Measurements from ENCODE around the gene KCTD5.

Gene KCTD5

DNA sequence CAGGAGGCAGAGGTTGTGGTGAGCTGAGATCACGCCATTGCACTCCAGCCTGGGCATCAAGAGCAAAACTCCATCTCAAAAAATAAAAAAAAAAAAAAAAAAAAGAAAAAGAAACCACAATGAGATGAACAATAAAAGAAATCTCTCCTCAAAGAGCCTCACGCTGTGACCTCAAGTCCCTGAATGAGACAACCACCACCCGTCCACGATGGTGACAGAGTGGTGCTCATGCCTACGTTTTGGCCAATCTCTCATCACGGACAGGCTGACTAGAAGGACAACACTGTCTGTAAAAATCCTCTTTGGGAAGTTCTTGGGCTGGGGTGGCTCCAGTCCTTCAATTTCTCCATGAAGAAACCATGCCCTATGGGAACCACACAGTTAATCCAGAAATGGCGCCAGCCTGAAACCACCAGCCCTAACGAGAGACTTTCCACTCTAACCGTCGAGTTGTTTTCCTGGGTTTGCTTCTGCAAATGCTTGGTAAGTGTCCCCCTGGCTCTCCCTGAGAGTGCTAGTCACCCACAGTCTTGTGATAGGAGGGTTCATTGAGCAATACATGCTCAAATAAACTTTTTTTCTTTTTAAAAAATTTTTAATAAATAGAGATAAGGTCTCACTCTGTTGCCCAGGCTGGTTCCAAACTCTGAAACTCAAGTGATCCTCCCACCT lies 52.7 kb downstream of the KCTD5 start:
- DNase-seq, result peak; percentile 30 to 67

- DNase-seq, result no peak
Measured at GRCh38 chr16:2736476-2737237, 54.3 kb downstream of the KCTD5 start.

DNA sequence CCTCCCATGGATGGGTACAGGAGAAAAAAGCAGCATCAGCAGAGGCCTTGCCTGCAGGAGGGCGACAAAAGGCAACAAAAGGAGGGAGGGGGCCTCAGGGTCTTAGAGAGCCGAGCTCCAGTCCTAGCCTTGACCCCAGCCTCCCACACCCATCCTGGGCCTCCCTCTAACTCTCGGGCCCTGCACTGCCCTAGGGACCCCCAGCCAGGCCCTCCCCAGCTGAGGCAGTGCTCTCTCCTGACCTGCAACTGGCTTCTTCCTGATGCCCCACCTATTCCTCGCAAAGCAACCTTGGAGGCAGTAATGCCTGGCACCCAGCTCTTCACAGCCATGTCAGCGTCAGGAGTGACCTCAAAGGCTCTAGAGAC lies 54.9 kb downstream of the KCTD5 start:
- DNase-seq, result no peak

GRCh38 chr16:2737895-2738418 lies 55.6 kb downstream of the KCTD5 start:
- DNase-seq, result no peak

GRCh38 chr16:2738615-2739014 lies 56.3 kb downstream of the KCTD5 start:
- no peak for DNase-seq

- DNase-seq, result no peak
Measured at GRCh38 chr16:2739625-2740430, 57.5 kb downstream of the KCTD5 start.

DNA sequence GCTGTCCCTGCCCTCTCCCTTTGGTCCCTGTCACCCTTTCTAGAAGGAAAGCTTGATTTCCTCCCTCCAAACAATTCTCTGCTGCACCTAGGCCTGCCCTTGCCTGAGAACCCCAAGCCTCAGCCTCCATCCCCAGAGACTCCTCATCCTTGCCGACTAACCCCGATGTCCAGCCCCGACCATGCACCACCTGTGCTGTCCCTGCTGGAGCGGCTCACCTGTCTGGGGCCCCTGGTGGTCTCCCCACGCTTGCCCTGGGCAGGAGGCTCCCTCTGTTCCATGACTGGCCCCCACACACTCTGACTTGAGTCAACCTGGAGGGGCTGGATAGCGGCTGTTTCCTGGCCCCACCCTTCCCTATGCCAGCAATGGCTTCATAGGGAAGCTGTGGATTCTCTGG lies 58.2 kb downstream of the KCTD5 start:
- DNase-seq, result no peak

- DNase-seq, result no peak
Measured at GRCh38 chr16:2741168-2741567, 58.8 kb downstream of the KCTD5 start.

- no peak for DNase-seq
Measured at GRCh38 chr16:2742323-2743006, 60.1 kb downstream of the KCTD5 start.

DNA sequence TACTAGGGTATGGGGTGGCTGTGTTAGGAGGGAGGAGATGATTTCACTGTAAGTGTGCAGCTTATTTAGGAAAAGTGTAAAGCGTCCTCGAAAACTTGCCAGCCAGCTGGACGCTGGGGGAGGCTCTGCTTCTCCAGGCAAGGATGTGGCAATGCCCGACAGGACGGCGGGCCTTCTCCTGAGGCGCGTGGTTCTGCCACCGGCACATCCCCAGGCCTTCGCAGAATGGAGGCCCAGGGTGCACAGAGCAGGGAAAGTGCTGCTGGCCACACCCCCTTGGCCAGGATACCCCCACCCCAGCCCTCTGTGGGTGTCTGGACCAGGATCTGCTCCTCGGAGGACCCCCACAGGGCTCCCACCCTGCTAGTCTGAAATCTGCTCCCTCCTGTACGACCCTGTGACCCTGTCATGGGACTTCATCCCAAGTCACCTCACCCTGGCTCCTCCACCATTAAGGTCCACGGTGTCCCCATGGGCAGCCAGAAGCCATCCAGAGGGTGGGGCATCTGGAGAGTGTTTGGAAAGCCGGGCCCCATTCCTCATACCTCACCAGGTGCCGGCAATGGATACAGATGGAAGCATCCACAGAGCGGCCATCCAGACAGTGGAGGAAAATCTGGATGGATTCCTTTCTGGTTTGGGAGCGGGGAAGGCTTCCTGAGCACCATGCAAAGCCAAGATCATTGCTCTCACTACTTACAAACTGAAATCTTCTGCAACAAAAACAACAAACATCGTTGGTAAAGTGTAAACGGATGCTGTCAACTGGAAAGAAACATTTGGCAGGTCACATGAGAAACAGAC lies 60.9 kb downstream of the KCTD5 start:
- DNase-seq, result no peak

GRCh38 chr16:2744711-2745110 lies 62.4 kb downstream of the KCTD5 start:
- no peak for DNase-seq

DNA sequence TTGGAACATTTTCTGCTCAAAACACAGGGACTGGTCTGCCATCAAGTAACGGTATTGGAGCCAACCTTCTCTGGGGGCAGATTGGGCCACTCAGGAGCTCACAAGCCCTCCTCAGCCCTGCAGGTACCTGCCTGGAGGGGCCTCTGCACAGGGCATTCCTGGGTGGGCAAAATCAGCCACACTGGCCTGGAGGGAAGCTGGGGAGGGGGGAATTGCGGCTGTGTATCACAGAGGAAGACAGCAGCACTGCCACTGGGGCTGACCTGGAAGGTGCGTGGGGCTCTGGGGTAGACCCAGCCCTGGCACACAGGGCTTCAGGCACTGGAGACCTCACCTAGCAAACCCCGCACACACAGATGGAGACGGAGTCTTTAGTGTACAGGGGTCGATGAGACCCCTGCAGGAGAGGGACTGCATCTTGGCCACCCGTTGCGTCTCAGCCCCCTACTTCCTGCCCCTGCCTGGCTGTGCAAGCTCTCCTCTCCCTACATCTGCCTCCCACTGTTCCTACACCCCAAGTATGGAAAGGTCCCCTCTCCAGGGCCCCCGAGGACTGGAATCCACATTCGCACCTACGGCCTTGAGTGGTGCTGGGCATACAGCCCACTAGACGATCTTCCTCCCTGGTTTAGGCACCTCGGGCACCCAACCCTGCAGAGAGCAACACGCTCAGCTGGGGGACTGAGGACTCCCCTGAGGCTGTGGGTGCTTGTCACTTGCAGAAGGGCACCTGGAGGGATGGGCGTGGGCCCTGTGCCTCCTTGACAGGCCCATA lies 63.0 kb downstream of the KCTD5 start:
- no peak for DNase-seq

- DNase-seq, result no peak
Measured at GRCh38 chr16:2745961-2746360, 63.6 kb downstream of the KCTD5 start.

DNA sequence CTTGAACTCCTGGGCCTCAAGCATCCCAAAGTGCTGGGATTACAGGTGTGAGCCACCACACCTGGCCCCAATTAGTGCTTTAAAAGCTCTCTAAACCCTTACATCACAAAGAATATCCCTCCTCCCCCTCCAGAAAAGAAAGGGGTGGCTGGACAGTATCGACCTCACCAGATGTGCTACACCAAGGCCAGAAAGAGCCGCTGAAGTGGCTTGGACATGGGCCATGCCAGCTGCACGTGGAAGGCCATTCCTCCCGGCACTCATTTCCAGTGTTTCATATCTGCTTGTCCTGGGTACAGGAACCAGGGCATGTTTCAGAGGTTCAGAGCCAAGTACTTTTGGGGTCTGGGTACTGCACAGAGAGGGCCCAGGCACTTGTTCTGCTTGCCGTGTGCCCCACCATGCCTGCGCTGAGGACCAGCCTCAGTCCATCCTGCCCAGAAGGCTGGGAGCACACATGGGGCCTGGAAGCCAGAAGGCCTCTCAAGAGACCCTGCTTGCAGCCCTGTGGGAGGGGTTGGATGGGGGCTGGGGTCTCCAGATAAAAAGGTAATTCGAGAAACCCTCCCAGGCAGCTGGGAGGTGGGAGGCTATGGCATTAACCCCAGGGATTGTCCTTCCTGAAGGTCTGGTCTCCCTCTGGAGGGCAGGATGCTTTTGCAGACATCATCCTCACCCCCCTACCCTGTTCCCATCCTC lies 66.6 kb downstream of the KCTD5 start:
- no peak for DNase-seq

GRCh38 chr16:2749476-2749875 lies 67.2 kb downstream of the KCTD5 start:
- no peak for DNase-seq

DNA sequence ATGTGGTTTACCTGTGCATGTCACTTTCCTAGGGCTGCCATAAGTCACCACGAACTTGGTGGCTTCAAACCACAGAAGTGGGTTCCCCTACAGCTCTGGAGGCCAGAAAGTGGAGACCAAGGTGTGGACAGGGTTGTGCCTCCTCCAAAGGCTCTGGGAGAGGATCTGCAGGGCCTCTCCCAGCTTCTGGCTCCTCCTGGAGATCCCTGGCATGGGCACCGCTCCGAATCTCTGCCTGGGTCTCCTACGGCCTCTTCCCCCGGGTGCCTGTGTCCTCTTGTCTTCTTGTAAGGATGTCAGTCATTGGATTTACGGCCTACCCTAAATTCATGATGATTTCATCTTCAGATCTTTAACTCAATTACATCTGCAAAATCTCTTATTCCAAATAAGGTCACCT lies 67.6 kb downstream of the KCTD5 start:
- DNase-seq, result no peak

GRCh38 chr16:2751577-2752034 lies 69.3 kb downstream of the KCTD5 start:
- DNase-seq, result no peak

- DNase-seq, result peak; percentile 93 to 94
Measured at GRCh38 chr16:2752035-2752849, 69.9 kb downstream of the KCTD5 start, which contains the start of gene SRRM2. TSS of gene SRRM2 (plus strand) at chr16:2752638. CDS start at chr16:2756365, 3,727 bp downstream.
